Measurements from ENCODE around the gene MLIP. TPM values are rescaled to one million over a fixed set of nuclear protein-coding genes. Genes with fewer than 3 reads are reported as not detected.

MLIP gene
- total RNA-seq, 1 experiment from 2014 or later, result not detected

DNA sequence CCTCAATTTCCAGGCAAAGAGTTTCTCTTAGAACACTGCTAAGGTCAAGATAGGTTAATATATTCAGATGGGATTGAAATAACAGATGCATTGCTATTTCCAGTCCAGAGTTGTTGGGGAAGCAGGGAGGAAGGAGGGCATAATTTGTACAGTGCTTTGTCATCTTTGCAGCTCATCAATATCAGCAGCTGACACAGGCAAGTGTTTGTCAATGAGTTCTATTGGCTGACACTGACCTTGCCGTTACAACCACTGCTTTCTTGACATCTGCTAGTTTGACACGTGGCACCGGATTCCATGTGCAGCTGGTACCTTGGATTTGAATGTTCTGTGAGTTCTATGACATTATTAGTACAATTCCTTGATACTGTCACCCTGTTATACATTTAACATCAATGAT lies 28.0 kb upstream of the MLIP start:
- Histone ChIP-seq H3K4me1 (ENCODE audit: control insufficient read depth, insufficient read depth, low read length) (no peaks in the 10 kb centered on the region), H3K9me3 (ENCODE audit: control insufficient read depth, insufficient read depth, low read depth, low read length) (no peaks in the 10 kb centered on the region), H3K27ac (ENCODE audit: low read length) (no peak overlapping the region), H3K27me3 (ENCODE audit: control insufficient read depth, insufficient read depth, low read length) (0 out of 2 replicates have a peak, but pooled peaks cover 2% of the 10 kb centered on the region), H3K36me3 (ENCODE audit: control insufficient read depth, insufficient read depth, low read length) (no peaks in the 10 kb centered on the region), H3K4me3 (ENCODE audit: low read depth in 2 of 2, low read length in 2 of 2) (no peak overlapping the region)
- TF ChIP-seq TCF7L2 (IDR thresholded peaks at IDR 0.05; ENCODE audit: low read depth, low read length) (no peak), SIN3A (IDR thresholded peaks at IDR 0.05; ENCODE audit: borderline replicate concordance, insufficient read depth, low read depth, low read length) (no peak), POLR2AphosphoS5 (IDR thresholded peaks at IDR 0.05; ENCODE audit: low read depth, low read length) (no peak)
- TF ChIP-seq, protein P1, sequence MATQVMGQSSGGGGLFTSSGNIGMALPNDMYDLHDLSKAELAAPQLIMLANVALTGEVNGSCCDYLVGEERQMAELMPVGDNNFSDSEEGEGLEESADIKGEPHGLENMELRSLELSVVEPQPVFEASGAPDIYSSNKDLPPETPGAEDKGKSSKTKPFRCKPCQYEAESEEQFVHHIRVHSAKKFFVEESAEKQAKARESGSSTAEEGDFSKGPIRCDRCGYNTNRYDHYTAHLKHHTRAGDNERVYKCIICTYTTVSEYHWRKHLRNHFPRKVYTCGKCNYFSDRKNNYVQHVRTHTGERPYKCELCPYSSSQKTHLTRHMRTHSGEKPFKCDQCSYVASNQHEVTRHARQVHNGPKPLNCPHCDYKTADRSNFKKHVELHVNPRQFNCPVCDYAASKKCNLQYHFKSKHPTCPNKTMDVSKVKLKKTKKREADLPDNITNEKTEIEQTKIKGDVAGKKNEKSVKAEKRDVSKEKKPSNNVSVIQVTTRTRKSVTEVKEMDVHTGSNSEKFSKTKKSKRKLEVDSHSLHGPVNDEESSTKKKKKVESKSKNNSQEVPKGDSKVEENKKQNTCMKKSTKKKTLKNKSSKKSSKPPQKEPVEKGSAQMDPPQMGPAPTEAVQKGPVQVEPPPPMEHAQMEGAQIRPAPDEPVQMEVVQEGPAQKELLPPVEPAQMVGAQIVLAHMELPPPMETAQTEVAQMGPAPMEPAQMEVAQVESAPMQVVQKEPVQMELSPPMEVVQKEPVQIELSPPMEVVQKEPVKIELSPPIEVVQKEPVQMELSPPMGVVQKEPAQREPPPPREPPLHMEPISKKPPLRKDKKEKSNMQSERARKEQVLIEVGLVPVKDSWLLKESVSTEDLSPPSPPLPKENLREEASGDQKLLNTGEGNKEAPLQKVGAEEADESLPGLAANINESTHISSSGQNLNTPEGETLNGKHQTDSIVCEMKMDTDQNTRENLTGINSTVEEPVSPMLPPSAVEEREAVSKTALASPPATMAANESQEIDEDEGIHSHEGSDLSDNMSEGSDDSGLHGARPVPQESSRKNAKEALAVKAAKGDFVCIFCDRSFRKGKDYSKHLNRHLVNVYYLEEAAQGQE (IDR thresholded peaks at IDR 0.05; ENCODE audit: insufficient read depth in 1 of 2, low read depth in 2 of 2, low read length in 1 of 2), result no peak
- TF ChIP-seq, protein P2, sequence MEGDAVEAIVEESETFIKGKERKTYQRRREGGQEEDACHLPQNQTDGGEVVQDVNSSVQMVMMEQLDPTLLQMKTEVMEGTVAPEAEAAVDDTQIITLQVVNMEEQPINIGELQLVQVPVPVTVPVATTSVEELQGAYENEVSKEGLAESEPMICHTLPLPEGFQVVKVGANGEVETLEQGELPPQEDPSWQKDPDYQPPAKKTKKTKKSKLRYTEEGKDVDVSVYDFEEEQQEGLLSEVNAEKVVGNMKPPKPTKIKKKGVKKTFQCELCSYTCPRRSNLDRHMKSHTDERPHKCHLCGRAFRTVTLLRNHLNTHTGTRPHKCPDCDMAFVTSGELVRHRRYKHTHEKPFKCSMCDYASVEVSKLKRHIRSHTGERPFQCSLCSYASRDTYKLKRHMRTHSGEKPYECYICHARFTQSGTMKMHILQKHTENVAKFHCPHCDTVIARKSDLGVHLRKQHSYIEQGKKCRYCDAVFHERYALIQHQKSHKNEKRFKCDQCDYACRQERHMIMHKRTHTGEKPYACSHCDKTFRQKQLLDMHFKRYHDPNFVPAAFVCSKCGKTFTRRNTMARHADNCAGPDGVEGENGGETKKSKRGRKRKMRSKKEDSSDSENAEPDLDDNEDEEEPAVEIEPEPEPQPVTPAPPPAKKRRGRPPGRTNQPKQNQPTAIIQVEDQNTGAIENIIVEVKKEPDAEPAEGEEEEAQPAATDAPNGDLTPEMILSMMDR (IDR thresholded peaks at IDR 0.05), result no peak
- ATAC-seq (no peak), DNase-seq (ENCODE audit: low read depth, low spot score) (no peak)
- ChIA-PET POLR2A (no interaction called here), CTCF (no interaction called here)
- intact Hi-C loops (cut with micrococcal nuclease; ENCODE audit: unreplicated experiment), result no loop called here
- in situ Hi-C loops (cut with HindIII; ENCODE audit: low pct_unique_long_range_greater_than_20kb, low sequenced_read_pairs), result no loop called here
- no TSS peak for BruUV-seq (replicated peaks)

DNA sequence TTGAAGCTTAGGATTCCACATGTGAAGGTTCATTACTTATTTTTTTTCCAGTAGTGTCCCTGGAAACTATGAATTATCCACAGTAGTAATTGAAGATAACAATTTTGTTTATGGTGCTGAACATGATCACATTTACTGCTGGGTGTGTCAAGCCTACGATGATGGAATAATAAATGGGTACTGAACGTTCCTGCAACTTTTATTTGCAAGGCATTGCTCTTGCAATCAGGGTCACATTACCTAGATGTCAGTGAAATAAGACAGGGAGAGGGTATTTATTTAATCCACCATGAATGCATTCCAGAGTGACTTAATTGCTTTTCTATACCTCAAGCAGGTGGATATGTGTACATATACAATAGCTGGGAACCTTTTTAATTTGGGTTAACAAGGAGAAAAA lies 27.0 kb upstream of the MLIP start:
- ChIA-PET POLR2A (interaction anchor here (0.6 kb wide), 1 partner anchor 247 kb away, joined by 3 read pairs; no protein-coding TSS in a partner anchor), CTCF (no interaction called here)
- no peak for DNase-seq (ENCODE audit: low read depth, low spot score)
- H3K27me3 ChIP-seq (ENCODE audit: control insufficient read depth, insufficient read depth, low read length), result 0 out of 2 replicates have a peak, but pooled peaks cover 2% of the 10 kb centered on the region
- intact Hi-C loops (cut with micrococcal nuclease; ENCODE audit: unreplicated experiment), result no loop called here
- no TSS peak for BruUV-seq (replicated peaks)
- TF ChIP-seq TCF7L2 (IDR thresholded peaks at IDR 0.05; ENCODE audit: low read depth, low read length) (no peak), POLR2AphosphoS5 (IDR thresholded peaks at IDR 0.05; ENCODE audit: low read depth, low read length) (no peak), SIN3A (IDR thresholded peaks at IDR 0.05; ENCODE audit: borderline replicate concordance, insufficient read depth, low read depth, low read length) (no peak)
- TF ChIP-seq, protein P2 (IDR thresholded peaks at IDR 0.05), result no peak
- TF ChIP-seq, protein P1 (IDR thresholded peaks at IDR 0.05; ENCODE audit: insufficient read depth in 1 of 2, low read depth in 2 of 2, low read length in 1 of 2), result no peak
- ATAC-seq, result no peak
- in situ Hi-C loops (cut with HindIII; ENCODE audit: low pct_unique_long_range_greater_than_20kb, low sequenced_read_pairs), result no loop called here
- no peak overlapping the region for H3K27ac ChIP-seq (ENCODE audit: low read length)
- no peaks in the 10 kb centered on the region for H3K4me1 ChIP-seq (ENCODE audit: control insufficient read depth, insufficient read depth, low read length)
- no peak overlapping the region for H3K4me3 ChIP-seq (ENCODE audit: low read depth in 2 of 2, low read length in 2 of 2)
- H3K9me3 ChIP-seq (ENCODE audit: control insufficient read depth, insufficient read depth, low read depth, low read length), result no peaks in the 10 kb centered on the region
- no peaks in the 10 kb centered on the region for H3K36me3 ChIP-seq (ENCODE audit: control insufficient read depth, insufficient read depth, low read length)
